ENCODE measurements around the gene APMAP.

DNA sequence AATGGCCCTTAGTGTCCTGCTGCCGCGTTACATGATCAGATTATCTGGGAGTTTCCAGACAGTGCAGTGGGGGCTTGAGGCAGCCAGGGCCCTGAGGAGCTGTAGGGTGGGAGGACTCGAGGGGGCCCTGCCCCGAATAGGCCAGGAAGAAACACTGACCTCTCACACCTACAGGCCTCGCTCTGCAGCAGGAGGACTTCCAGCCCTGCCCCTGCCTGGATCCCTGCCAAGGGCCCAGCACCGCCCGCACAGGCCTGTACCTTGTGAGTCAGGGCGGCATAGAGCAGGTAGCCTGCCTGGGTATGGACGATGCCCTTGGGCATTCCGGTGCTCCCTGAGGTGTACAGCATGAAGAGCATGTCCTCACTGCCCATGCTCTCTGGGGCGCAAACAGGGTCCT is 30.1 kb upstream of the APMAP start:
- no peak for TF ChIP-seq SIN3A (IDR thresholded peaks at IDR 0.05; ENCODE audit: borderline replicate concordance, insufficient read depth, low read length)
- TF ChIP-seq, protein P1, sequence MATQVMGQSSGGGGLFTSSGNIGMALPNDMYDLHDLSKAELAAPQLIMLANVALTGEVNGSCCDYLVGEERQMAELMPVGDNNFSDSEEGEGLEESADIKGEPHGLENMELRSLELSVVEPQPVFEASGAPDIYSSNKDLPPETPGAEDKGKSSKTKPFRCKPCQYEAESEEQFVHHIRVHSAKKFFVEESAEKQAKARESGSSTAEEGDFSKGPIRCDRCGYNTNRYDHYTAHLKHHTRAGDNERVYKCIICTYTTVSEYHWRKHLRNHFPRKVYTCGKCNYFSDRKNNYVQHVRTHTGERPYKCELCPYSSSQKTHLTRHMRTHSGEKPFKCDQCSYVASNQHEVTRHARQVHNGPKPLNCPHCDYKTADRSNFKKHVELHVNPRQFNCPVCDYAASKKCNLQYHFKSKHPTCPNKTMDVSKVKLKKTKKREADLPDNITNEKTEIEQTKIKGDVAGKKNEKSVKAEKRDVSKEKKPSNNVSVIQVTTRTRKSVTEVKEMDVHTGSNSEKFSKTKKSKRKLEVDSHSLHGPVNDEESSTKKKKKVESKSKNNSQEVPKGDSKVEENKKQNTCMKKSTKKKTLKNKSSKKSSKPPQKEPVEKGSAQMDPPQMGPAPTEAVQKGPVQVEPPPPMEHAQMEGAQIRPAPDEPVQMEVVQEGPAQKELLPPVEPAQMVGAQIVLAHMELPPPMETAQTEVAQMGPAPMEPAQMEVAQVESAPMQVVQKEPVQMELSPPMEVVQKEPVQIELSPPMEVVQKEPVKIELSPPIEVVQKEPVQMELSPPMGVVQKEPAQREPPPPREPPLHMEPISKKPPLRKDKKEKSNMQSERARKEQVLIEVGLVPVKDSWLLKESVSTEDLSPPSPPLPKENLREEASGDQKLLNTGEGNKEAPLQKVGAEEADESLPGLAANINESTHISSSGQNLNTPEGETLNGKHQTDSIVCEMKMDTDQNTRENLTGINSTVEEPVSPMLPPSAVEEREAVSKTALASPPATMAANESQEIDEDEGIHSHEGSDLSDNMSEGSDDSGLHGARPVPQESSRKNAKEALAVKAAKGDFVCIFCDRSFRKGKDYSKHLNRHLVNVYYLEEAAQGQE (IDR thresholded peaks at IDR 0.05; ENCODE audit: insufficient read depth in 1 of 2, low read depth in 2 of 2, low read length in 2 of 2): no peak

Data from PFSK-1 (cell line).